Measurements from ENCODE around the gene BTG3. TPM values are rescaled to one million over a fixed set of nuclear protein-coding genes. Genes with fewer than 3 reads are reported as not detected.

Gene BTG3
- total RNA-seq, 1 donor from 2014 or later, result 19.7 TPM

- no peak for DNase-seq
Measured at GRCh38 chr21:17583898-17584297, 28.8 kb downstream of the BTG3 start.

- DNase-seq, result no peak
Measured at GRCh38 chr21:17580319-17580718, 32.4 kb downstream of the BTG3 start.

- no peak for DNase-seq
Measured at GRCh38 chr21:17578876-17579275, 33.8 kb downstream of the BTG3 start.

DNA sequence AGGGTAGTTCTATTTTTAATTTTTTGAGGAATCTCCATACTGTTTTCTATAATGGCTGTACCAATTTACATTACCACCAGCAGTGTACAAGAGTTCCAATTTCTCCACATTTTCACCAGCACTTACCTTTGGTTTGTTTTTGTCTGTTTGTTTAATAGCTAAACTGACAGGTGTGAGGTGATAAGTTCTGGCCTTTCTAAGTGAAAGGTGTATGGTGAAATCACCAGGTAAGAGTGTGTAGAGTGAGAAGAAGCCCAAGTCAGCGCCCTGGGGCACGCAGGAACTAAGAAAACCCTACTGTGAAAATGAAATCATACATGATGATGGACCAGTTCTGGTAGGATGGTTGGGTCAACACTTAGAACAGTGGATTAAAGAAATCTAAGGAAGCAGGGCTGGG lies 34.5 kb downstream of the BTG3 start:
- no peak for DNase-seq

- no peak for DNase-seq
Measured at GRCh38 chr21:17577701-17578100, 35.0 kb downstream of the BTG3 start.

DNA sequence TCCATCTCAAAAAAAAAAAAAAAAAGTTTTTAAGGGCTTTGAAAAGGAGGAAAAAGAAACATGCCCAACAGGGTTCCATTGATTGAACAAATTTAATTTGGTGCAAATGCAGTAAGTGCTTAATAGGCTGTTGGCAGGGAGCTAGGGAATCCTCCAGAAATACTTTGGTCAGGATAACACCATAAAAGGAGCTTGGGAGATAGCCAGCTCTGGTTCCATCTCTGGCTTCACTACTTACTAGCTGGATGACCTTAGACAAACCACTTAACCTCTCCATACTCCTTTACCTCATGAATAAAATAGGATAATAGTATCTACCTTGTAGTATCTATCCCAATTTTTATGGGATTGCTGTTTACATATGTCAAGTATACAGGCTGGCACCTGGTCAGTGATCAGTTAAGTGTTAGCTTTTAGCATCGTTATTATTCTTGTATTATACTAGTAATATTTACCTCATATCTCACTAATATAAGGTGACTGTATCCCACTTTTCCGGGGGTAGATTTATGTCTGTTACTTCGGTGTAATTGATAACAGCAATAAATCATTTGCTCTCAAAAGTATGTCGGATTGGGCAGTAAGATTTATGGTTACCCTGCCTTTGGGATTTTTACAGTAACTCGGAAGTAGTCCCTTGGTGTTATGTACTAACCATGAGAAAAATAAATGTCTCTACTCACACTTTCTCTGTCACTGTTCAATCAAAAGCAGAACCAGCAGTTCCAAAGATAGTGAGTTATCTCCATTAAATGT lies 36.4 kb downstream of the BTG3 start:
- no peak for DNase-seq

DNA sequence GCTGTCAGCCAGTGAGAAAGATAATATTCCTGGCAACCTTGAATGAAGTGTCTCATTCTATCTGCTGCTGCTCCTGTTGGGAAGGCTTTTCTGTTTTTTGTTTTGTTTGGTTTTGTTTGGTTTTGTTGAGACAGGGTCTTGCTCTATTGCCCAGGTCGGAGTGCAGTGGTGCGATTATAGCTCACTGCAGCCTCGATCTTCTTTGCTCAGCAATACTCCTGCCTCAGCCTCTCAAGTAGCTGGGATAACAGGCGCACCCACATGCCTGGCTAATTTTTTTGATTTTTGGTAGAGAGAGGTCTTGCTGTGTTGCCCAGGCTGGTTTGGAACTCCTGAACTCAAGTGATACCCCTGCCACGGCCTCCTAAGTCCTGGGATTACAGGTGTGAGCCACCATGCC lies 37.6 kb downstream of the BTG3 start:
- DNase-seq, result no peak

DNA sequence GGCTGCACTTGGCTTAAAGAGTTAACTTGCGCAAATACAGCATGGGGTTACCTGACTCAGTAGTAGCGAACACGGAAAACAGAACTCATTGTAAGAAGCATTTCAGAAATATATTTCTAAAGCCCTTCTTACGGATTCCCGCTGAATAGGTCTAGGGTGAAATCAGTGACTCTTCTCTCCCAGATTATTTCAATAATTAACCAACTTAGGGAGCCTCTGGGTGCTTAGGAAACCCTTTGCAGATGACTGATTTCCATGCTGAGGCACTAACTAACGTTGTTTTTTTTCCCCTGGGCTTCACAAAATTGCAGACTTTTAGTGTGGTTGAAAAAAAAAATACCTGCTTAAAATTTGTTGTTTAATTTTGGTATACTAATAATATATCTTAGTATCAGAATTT lies 40.3 kb downstream of the BTG3 start:
- no peak for DNase-seq

DNA sequence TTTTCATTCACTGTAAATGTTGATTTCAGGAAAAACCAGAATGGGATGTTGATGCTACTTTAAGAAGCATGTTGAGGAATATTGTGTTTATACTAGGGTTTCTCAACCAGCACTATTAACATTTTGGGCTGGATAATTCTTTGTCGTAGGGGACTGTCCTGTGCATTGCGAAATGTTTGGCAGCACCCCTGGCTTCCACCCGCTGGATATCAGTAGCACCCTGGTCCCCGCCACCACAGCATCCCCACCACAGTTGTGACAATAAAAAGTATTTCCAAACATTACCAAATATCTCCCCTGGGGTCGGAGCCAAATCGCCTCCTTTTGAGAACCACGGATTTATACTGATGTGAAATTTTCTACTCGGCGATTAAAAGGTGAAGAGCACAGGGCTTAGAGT lies 41.9 kb downstream of the BTG3 start:
- no peak for DNase-seq

GRCh38 chr21:17560377-17561025 lies 52.2 kb downstream of the BTG3 start:
- peak; percentile 8 for DNase-seq

- peak; percentile 67 for DNase-seq
Measured at GRCh38 chr21:17554679-17555465, 57.8 kb downstream of the BTG3 start.

DNA sequence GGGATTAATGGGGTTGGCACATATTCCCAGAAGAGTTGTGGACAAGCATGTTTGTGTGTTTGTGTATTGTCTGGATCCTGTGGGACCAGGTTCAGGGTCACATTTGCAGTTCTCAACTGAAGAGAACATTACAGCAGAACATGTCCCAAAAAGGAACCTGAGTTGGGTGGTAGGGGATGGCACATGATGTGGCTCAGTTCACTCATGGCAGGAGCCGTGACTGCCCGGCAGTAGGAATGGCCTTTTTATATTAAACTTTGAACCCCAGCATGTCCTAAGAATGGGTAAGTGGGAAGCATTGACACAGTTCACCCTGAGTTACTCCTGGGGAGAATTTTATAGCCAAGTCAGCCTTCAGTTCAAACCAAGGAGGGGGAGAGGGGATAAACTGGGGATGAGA lies 58.6 kb downstream of the BTG3 start:
- no peak for DNase-seq

DNA sequence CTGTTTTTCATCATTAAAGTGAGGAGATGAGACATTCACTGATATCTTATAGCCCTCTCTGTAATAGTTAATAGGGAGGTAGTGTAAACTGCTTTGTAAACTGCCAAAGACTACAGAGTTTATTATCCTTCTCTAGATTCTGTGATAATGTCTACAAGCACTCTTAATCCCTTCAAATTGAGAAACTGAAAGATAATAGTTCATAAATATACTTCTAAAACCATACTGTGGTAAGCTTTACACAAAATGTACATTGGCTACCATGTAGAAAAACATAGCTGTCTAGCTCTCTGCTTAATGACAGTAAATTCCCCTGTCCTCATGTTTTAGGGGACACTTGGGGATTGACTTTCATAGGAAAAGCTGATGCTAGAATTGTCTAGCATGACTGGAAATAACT lies 60.3 kb downstream of the BTG3 start:
- DNase-seq, result no peak

DNA sequence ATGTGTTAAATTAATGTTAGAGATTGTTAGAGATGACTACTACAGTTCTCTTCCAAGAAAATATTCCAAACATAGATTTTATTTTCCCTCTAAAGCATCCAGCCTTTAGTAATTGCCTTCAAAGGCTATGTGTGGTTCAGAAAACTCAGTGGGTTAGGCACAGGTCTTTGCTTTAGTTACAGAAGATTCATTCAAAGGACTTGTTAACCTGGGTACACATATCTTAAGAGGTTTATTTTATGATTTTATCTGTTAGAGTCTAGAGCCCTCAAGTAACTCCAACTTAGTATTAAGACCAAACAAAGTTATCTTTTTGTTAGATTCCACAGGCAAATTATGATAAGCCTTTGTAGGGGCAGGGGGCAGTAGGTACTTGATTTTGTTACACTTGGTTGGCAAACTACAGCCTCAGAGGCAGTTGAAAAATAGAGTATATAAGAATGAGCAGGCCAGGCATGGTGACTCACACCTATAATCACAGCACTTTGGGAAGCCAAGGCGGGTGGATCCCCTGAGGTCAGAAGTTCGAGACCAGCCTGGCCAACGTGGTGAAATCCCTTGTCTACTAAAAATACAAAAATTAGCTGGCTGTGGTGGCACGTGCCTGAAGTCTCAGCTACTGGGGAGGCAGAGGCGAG lies 61.9 kb downstream of the BTG3 start:
- DNase-seq, result no peak

DNA sequence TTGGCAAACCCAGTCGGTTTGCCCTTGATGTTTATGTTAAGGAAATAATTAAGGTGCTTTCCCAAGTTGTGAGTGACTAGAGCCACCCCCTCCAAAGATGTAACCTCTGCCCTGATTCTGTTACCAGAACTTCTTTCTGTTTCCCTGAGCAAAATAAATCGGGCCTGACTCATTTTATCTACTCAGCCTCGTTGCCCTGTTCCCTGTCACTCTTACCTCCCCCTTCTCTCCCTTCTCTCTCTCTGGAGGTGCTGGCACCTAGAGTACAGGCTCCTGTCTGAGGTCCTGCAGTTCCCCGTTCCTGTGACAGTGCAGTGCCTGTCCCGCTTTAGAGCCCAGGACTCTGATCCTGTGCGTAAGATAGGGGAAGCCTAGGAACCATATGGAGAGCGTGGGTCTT lies 64.4 kb downstream of the BTG3 start:
- DNase-seq, result peak; percentile 7

DNA sequence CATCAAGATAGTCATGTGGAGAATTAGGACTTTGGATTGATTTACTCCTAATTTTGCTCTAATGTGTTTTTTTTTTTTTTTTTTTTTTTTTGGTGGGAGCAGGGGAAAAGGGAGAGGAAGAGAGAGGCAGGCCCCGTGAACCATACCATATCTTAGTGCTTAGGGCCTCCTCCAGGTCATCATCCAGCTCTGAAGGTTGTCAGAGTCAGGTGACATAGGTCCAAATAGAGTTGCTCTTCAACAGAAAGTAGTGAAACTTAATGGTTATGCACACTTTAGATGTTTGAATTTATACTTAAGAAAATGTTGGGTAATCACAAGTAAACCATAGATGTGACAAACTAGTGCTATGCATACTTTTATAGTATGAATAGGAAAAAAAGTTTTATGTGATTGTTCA lies 67.7 kb downstream of the BTG3 start:
- DNase-seq, result no peak

Other genes with a start within 250 kb of the BTG3 start
- 66.5 and 87.5 TPM in 2 replicates for gene CXADR, start 99.9 kb downstream of the BTG3 start, total RNA-seq
- gene C21orf91, start 206.5 kb upstream of the BTG3 start, total RNA-seq, result 6.7 and 9.2 TPM in 2 replicates

All from dermis blood vessel endothelial cell (primary cell).